Measurements from ENCODE around the gene TBX3. TPM values are rescaled to one million over a fixed set of nuclear protein-coding genes. Genes with fewer than 3 reads are reported as not detected.

TBX3 gene
- total RNA-seq, 3 donors from 2014 or later, result 8.1 to 13.9 (median 10.8) TPM

DNA sequence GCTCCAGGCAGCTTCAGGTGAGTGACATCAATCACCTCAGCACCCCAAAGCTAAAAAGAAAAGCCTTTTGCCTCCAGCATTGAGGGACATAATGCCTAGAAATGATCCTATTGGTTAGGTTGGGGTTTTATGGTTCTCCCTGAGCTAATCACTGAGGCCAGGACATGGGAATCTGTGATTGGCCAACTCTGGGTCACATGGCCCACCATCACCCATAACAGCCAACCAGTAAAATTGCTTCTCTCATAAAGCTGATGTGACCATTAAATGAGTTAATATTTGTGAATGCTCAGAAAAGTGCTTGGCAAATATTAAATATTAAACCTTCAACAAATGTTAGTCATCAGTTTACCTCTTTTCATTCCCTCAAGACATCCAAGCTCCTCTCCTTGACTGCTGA is 60.2 kb downstream of the TBX3 start:
- ATAC-seq, result no peak
- TF ChIP-seq CTCF (IDR thresholded peaks at IDR 0.05), result no peak

More for the DNA sequence above, 60.2 kb downstream of the TBX3 start:
- Histone ChIP-seq H3K4me1 (ENCODE audit: low read depth) (no peaks in the 10 kb centered on the region), H3K9me3 (no peaks in the 10 kb centered on the region), H3K36me3 (ENCODE audit: low read depth) (no peaks in the 10 kb centered on the region), H3K4me3 (no peak overlapping the region)
- DNase-seq, result no peak
- intact Hi-C loops (cut with DNase I, micrococcal nuclease), result no loop called here

Data from mucosa of descending colon (tissue), 3 donors.